Mesothelial cell of epicardium (in vitro differentiated cells): ENCODE data around the gene BCAS1. TPM values are rescaled to one million over a fixed set of nuclear protein-coding genes. Genes with fewer than 3 reads are reported as not detected.

Experiments used
- DNase-seq, 2 experiments: peaks; one replicate each; pipeline ENCODE4 v3.0.0; 2021; ENCODE audit warnings: low spot score in 2 of 2; ENCODE audit not compliant: unreplicated experiment in 2 of 2
- H3K27ac Mint-ChIP-seq: 2 replicates; pipeline ENCODE4 v1.8.0; 2021; ENCODE audit warnings: mixed read lengths
- H3K27me3 Mint-ChIP-seq: 2 replicates; pipeline ENCODE4 v1.8.0; 2021; ENCODE audit warnings: low read depth, mixed read lengths
- H3K36me3 Mint-ChIP-seq: 2 replicates; pipeline ENCODE4 v1.8.0; 2021; ENCODE audit warnings: mixed read lengths
- H3K4me1 Mint-ChIP-seq: 2 replicates; pipeline ENCODE4 v1.8.0; 2021; ENCODE audit warnings: mixed read lengths
- H3K4me3 Mint-ChIP-seq: 2 replicates; pipeline ENCODE4 v1.8.0; 2021; ENCODE audit warnings: mild to moderate bottlenecking, moderate library complexity, mixed read lengths
- H3K9me3 Mint-ChIP-seq: 2 replicates; pipeline ENCODE4 v1.8.0; 2021; ENCODE audit warnings: mixed read lengths
- total RNA-seq: library from RNA; stranded (reverse); gene quantifications from 3 replicates; pipeline ENCODE4 v1.2.1, GENCODE V29; 2021
- TF ChIP-seq, protein P1 (sequence below): fragments of 200-600 bp; sonication (generic); IDR thresholded peaks from one replicate; pipeline ENCODE4 v1.5.0; 2021; ENCODE audit warnings: antibody characterized with exemption; ENCODE audit not compliant: unreplicated experiment

The BCAS1 gene
- total RNA-seq, 1 donor from 2014 or later: 0.20 TPM

DNA sequence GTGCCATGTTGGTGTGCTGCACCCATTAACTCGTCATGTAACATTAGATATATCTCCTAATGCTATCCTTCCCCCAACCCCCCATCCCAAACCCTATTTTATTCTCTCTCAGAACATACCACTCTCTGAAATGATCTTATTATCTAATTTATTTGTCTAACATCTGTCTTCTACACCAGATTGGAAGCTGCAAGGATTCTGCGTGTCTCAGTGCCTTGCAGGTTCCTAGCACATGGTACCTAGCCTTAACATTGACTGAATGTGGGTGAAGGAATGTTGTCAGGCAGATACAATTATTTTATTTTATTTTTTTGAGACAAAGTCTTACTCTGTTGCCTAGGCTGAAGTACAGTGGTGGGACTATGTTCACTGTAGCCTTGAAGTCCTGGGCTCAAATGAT, 124.9 kb downstream of the BCAS1 start:
- TF ChIP-seq, protein P1, sequence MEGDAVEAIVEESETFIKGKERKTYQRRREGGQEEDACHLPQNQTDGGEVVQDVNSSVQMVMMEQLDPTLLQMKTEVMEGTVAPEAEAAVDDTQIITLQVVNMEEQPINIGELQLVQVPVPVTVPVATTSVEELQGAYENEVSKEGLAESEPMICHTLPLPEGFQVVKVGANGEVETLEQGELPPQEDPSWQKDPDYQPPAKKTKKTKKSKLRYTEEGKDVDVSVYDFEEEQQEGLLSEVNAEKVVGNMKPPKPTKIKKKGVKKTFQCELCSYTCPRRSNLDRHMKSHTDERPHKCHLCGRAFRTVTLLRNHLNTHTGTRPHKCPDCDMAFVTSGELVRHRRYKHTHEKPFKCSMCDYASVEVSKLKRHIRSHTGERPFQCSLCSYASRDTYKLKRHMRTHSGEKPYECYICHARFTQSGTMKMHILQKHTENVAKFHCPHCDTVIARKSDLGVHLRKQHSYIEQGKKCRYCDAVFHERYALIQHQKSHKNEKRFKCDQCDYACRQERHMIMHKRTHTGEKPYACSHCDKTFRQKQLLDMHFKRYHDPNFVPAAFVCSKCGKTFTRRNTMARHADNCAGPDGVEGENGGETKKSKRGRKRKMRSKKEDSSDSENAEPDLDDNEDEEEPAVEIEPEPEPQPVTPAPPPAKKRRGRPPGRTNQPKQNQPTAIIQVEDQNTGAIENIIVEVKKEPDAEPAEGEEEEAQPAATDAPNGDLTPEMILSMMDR: no peak

DNA sequence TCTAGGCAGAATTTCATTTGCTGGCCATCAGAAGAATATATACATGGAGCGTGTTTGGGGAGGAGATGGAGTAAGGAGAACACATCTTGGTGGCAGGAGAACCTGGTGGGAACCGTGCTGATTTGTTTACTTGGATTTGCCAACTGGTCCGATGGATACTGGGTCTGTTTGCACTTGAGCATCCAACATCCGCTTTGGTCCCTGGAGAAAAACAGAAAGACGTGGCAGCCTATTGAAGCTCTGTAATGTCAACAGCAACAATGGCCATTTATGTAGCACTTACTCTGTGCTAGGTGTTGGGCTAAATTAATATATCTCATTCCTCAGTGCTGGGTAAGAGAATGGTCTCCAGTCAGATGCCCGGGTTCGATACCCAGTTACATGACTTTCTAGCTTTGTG, 125.6 kb downstream of the BCAS1 start:
- Mint-ChIP-seq H3K9me3 (no peaks in the 10 kb centered on the region), H3K36me3 (no peaks in the 10 kb centered on the region), H3K27me3 (no peaks in the 10 kb centered on the region), H3K4me1 (peaks cover 44% of the 10 kb centered on the region), H3K27ac (no peak overlapping the region), H3K4me3 (no peak overlapping the region)
- TF ChIP-seq, protein P1: no peak
- DNase-seq: no peak

More for the DNA sequence above, 124.9 kb downstream of the BCAS1 start:
- Mint-ChIP-seq H3K4me3 (no peak overlapping the region), H3K36me3 (no peaks in the 10 kb centered on the region), H3K27ac (no peak overlapping the region), H3K27me3 (no peaks in the 10 kb centered on the region), H3K4me1 (peaks cover 44% of the 10 kb centered on the region), H3K9me3 (no peaks in the 10 kb centered on the region)
- DNase-seq: no peak

DNA sequence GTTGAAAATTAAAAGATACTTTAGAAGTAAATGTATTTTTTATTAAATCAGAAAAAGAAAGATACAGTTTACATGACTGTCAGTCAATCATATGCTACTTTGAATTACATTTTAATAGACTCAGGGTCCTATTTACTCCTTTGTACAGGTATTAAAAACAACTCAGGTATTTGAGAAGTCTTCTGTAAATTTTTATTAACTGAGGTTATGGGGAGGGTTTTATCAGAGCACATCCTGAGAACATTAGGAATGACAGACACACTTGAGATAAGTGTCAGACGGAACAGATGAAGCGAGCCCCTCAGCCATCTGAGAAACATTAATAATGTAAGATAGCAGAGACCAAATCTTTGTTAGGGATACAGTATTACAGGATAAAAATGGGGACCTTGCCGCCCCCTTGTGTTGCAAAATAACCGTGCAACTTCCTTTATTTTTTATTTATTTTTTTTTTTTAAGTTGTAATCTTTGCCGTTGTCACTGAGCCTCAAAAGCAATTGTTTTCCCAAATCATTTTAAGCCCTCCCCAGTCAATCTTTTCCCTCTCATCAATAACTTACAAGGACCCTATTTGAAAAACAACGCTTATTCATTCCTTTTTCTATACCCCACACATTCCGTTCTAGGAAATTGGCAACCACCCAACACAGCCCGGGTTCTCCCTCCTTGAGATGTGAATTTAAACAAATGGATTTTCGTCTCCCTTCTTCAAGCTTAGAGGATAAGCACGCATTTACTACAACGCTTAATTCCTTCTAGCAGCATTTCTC, 126.7 kb downstream of the BCAS1 start:
- Mint-ChIP-seq H3K4me1 (peaks cover 43% of the 10 kb centered on the region), H3K36me3 (no peaks in the 10 kb centered on the region), H3K27ac (peak overlapping the region; percentile 3), H3K9me3 (no peaks in the 10 kb centered on the region), H3K4me3 (peak overlapping the region; percentile 49), H3K27me3 (no peaks in the 10 kb centered on the region)
- TF ChIP-seq, protein P1: peak; percentile 80
- peak in 1 of 2 experiments; percentile 61 for DNase-seq

DNA sequence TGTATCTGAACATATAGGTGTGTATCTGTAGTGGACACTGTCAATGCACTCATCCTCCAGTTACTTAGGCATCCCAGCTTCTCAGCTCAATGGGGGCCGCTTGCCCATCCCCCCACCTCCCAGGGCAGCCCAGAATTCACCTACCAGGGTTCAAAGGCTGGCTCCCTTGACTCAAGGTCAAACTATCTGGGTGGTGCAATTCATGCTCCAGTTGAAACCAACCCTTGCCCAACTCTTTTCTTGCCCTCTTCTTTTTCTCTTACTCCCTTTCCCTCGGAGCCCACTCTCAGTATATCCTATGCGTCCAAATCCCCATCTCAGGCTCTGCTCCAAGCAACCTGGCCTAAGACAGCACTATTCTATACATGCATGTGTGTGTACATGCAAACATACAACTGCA, 127.4 kb downstream of the BCAS1 start:
- H3K27me3 Mint-ChIP-seq: no peaks in the 10 kb centered on the region
- no peaks in the 10 kb centered on the region for H3K9me3 Mint-ChIP-seq
- DNase-seq: no peak
- no peak overlapping the region for H3K27ac Mint-ChIP-seq
- H3K4me1 Mint-ChIP-seq: peaks cover 43% of the 10 kb centered on the region
- TF ChIP-seq, protein P1: no peak
- no peak overlapping the region for H3K4me3 Mint-ChIP-seq
- no peaks in the 10 kb centered on the region for H3K36me3 Mint-ChIP-seq

DNA sequence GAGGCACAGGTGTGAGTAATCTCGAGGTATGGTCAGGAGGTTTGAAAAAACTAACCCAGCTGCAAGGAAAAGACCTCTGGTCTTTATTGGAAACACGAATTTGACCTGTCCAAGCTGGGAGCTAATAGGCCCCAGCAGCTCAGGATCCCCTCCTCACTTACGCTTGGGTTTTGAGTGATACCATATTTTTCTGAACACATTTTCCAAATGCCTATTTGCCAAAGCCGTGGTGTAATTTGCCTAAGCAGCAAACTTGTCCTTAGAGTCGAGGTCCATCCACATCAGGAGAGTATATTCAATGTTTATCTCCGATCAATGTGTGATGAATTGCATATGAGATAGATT, 128.0 kb downstream of the BCAS1 start:
- DNase-seq: no peak
- H3K4me3 Mint-ChIP-seq: no peak overlapping the region
- TF ChIP-seq, protein P1: no peak
- no peaks in the 10 kb centered on the region for H3K9me3 Mint-ChIP-seq
- no peaks in the 10 kb centered on the region for H3K27me3 Mint-ChIP-seq
- no peaks in the 10 kb centered on the region for H3K36me3 Mint-ChIP-seq
- no peak overlapping the region for H3K27ac Mint-ChIP-seq
- H3K4me1 Mint-ChIP-seq: peaks cover 43% of the 10 kb centered on the region
